HG03571 (cell line): ENCODE measurements around the gene PROKR1.
"Not testable (repeated sequence)": the region's sequence is repeated elsewhere in the genome, so short reads cannot be mapped to it uniquely, and the experiment has no call there.

Experiments used
- ATAC-seq: cut with Tn5 transposase; IDR thresholded peaks from one replicate; pipeline ENCODE4 v1.9.1; 2021; ENCODE audit not compliant: unreplicated experiment

PROKR1 gene

GRCh38 chr2:68653538-68653982, 10.2 kb downstream of the PROKR1 start:
- no peak for ATAC-seq

GRCh38 chr2:68658266-68658665, 14.9 kb downstream of the PROKR1 start:
- no peak for ATAC-seq

DNA sequence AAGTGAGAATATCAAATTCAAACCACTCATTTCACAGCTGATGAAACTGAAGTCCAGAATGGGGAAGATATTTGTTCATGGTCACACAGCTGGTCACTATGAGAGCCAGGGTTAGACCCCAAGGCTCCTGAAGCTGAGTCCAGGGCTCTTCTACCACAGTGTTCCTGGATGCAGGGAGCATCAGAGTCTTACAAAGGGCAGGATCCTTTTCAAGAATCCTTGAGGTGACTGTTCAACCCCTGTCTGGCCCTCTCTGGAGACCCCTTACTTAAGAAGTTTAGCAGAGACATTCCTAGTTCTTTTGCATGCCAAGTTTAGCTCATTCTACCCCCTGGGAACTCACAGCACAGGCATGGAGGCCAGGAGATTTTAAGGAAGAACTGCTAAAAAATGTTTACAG, 15.7 kb downstream of the PROKR1 start:
- no peak for ATAC-seq

DNA sequence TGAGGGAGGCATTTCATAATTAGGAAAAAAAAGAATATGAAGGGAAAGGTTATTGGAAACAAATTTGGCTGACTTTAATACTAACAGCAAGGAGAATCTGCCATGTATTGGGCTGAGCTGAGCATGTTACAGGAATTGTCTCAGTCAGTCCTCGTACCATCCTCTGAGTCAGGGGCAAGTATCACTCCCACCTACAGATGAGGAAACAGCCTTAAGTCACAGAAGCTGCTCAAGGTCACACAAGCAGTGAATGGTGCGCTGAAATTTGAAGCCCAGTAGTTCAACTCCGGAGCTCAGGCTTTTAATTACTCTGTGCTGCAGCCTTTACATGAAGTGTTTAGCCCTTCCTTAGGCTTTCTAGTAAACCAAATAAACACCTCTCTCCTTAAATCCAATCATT, 17.3 kb downstream of the PROKR1 start:
- no peak for ATAC-seq

DNA sequence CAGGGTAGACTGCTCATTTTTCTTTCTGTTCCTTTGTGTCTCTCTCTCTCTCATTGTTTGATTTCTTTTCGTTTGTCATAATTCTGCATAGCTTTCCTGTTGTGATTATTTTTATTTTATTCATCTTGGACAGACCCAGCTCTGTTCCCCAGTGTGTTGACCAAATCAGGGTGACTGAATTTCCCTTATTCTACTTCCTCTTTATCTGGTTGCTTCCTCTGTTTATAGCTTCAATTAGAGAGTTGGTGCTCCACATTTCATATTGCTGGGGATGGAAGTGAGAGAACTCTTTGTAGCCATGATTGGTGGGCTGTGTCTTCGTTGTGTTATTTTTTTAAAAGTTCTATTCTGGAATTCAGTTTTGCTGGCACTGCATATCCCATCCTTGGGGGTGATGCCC, 19.1 kb downstream of the PROKR1 start:
- no peak for ATAC-seq

- no peak for ATAC-seq
These were observed 20.2 kb downstream of the PROKR1 start for GRCh38 chr2:68663371-68664156.

DNA sequence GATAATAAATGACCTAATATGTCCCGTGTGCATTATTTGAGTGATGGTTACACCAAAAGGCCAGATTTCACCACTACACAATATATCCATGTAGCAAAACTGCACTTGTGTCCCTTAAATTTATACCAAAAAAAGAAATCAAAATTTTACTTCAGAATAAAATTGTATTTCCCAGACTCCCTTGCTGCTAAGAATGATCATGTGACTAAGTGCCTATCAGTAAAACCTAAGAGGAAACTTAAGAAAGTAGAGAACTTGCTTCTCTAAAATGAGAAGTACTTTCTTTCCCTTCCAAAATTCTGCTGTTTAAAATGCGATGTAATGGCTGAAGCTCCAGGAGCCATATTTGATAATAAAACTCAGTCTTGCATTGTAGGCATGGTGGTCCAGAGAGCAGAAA, 24.0 kb downstream of the PROKR1 start:
- no peak for ATAC-seq

DNA sequence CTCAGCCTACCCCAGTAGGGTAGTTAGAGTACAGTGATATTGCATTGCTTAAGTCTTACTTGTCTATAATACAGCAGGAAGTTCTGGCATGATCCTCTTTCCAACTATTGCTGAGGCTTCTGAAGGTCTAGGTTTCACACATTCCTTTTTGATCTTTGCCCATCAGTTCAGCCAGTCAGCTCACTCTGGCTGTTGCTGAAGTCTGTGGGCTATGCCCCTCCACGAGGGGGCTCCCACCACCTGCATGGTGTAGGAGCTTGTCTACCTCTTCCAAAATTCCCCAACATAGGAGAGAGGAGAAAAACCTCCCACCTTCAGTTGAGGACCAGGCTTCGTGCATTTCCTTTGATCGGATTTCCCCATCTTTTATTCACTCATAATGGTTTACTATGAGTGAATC, 26.3 kb downstream of the PROKR1 start:
- no peak for ATAC-seq

DNA sequence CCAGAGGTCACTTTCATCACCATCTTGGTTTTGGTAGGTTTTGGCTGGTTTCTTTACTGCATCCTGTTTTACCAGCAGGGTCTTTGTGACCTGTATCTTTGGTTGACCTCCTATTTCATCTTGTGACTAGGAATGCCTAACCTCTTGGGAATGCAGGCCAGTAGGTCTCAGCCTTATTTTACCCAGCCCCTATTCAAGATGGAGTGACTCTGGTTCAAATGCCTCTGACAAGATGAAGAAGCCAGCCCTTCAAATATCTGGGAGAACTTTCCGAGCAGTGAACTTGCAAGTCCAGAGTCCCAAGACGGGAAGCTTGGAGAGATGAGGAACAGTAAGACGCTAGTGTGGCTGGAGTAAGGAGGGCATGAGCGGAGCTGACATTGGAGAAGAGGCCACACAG, 28.6 kb downstream of the PROKR1 start:
- no peak for ATAC-seq

DNA sequence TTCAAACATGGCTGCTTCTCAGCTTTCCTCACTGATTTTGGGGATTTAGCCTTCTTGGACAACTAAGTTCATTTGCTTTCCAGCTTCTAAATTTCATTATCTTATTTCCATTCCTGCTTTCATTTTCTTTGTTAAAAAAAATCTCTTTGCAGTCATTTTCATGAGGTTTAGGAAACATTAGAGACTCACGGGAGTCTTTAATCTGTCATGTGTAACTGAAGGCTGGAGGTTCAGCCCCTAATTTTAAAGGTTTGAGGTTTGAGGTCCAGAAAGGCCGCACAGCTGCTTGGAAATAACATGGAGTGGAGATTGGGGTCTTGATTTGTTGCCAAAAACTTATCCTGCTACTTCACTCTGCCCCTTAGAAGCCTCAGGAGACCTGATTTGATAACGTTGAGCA, 30.3 kb downstream of the PROKR1 start:
- ATAC-seq, result no peak

GRCh38 chr2:68675470-68675869, 32.1 kb downstream of the PROKR1 start:
- no peak for ATAC-seq

- ATAC-seq, result not testable (repeated sequence)
These were observed 34.5 kb downstream of the PROKR1 start for GRCh38 chr2:68677837-68678236.

- ATAC-seq, result not testable (repeated sequence)
These were observed 36.0 kb downstream of the PROKR1 start for GRCh38 chr2:68679166-68679916.

- ATAC-seq, result not testable (repeated sequence)
These were observed 36.5 kb downstream of the PROKR1 start for GRCh38 chr2:68679917-68680267.

DNA sequence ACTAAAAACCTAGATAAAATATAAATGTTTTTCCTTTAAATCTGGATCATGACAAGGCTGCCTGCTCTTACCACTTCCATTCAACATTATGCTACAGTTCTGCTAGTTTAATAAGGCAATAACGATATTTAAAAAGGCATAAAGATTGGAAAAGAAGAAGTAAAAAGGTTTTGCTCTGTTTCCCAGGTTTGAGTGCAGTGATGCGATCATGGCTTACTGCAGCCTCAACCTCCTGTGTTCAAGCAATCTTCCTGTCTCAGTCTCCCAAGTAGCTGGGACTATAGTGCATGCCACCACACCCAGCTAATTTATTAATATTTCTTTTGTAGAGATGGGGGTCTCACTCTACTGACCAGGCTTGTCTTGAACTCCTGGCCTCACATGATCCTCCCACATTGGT, 40.8 kb downstream of the PROKR1 start:
- no peak for ATAC-seq

- ATAC-seq, result no peak
These were observed 42.8 kb downstream of the PROKR1 start for GRCh38 chr2:68686178-68686577.

- ATAC-seq, result no peak
These were observed 43.6 kb downstream of the PROKR1 start for GRCh38 chr2:68687018-68687417.

GRCh38 chr2:68689553-68690537, 46.5 kb downstream of the PROKR1 start:
- ATAC-seq, result peak; percentile 87

GRCh38 chr2:68690851-68691250, 47.5 kb downstream of the PROKR1 start:
- ATAC-seq, result no peak

GRCh38 chr2:68692511-68692910, 49.1 kb downstream of the PROKR1 start:
- no peak for ATAC-seq

DNA sequence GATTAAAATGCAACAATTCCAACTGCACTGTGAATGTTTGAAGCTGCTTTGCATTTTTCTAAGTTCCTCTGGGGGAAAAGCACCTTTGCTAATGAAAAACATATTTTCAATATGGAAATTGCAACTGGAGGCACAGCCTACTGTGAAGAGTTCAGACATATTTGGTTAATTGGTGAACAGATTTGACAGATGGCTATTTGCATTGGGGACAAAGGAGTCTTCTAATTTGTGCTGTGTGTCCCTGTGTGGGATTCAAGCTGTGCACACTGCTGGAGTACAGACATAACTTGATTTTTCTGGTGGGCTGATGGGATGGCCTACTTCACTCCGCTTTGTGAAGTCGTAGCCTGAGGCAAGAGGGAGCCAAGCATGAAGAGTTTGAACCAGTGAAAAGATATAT, 50.6 kb downstream of the PROKR1 start:
- no peak for ATAC-seq
